Mammary epithelial cell (primary cell): ENCODE measurements around the gene CLCNKA.

Experiments
- EZH2 ChIP-seq: IDR thresholded peaks from 2 replicates; pipeline ENCODE4 v1.6.1; 2012; ENCODE audit warnings: low read length, inconsistent platforms, borderline replicate concordance
- TF ChIP-seq, protein P1 (sequence below), 2 donors: IDR thresholded peaks in 1 of 2; conservative IDR thresholded peaks in 1 of 2; 2 replicates each; pipeline ENCODE4 v1.5.1; 2011 to 2012; ENCODE audit warnings: inconsistent platforms in 2 of 2, low read length in 2 of 2, mild to moderate bottlenecking in 2 of 2, control low read depth in 1 of 2, low read depth in 1 of 2; ENCODE audit not compliant: insufficient read depth in 1 of 2; ENCODE audit errors: extremely low read depth in 1 of 2

DNA sequence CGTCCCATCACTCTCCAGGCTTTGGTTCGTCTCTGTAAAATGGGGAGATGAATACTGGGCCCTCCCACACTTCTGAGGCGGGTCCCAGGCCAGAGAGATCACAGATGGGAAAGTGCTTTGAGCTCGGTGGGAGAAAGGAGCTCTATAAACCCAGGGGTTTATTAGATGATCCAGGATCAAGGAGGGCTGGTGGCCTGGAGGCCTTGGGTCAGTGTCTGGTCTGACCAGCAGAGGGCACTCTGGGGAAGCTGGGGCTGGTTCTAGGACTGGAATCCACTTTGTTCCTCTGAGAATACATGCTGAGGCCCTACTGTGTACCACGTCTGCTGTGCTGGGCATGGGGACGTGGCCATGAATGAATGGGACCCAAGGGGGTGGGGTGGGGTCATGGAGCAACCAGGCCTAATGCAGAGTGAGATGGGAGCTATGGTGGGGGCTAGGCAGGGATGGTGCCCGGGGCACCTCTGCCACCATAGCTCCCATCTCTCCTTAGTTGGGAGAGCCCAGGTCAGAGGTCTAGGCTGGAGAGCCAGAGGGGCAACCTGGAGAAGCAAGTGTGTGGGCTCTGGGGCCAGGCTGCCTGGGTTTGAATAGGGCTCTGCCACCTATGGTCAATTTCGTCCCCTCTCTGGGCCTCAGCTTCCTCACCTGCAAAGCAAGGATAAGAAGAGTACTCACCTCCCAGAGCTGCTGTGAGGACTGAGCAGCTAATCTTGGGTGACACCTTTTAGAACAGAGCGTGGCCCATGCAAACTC, 60.6 kb downstream of the CLCNKA start:
- TF ChIP-seq, protein P1, sequence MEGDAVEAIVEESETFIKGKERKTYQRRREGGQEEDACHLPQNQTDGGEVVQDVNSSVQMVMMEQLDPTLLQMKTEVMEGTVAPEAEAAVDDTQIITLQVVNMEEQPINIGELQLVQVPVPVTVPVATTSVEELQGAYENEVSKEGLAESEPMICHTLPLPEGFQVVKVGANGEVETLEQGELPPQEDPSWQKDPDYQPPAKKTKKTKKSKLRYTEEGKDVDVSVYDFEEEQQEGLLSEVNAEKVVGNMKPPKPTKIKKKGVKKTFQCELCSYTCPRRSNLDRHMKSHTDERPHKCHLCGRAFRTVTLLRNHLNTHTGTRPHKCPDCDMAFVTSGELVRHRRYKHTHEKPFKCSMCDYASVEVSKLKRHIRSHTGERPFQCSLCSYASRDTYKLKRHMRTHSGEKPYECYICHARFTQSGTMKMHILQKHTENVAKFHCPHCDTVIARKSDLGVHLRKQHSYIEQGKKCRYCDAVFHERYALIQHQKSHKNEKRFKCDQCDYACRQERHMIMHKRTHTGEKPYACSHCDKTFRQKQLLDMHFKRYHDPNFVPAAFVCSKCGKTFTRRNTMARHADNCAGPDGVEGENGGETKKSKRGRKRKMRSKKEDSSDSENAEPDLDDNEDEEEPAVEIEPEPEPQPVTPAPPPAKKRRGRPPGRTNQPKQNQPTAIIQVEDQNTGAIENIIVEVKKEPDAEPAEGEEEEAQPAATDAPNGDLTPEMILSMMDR (conservative IDR thresholded peaks at IDR 0.05 in 1 of 2, IDR thresholded peaks at IDR 0.05 in 1 of 2; ENCODE audit: extremely low read depth in 1 of 2, insufficient read depth in 1 of 2, low read depth in 1 of 2, low read length in 2 of 2), result peak; percentile 94 to 96
- no peak for TF ChIP-seq EZH2
